ENCODE measurements around the gene LDB2. TPM values are rescaled to one million over a fixed set of nuclear protein-coding genes. Genes with fewer than 3 reads are reported as not detected.

LDB2 gene
- total and polyA plus RNA-seq, 2 of the 8 experiments (the other 6 are each of a cell fraction or from before 2014, with no cell fraction given), result 57.0 to 140 TPM

- TF ChIP-seq EZH2 (IDR thresholded peaks at IDR 0.05; ENCODE audit: low read depth, low read length, severe bottlenecking) (no peak), NRF1 (IDR thresholded peaks at IDR 0.05; ENCODE audit: low read depth, low read length) (no peak), BCL11A (IDR thresholded peaks at IDR 0.05; ENCODE audit: low read depth in 2 of 2, low read length in 2 of 2) (no peak), TBP (IDR thresholded peaks at IDR 0.05; ENCODE audit: low read depth, low read length) (no peak), JUN (IDR thresholded peaks at IDR 0.05; ENCODE audit: low read depth, low read length) (no peak), KDM5A (IDR thresholded peaks at IDR 0.05; ENCODE audit: low read length) (no peak)
These were observed 401.9 kb downstream of the LDB2 start (continued) for GRCh38 chr4:16496501-16496900.

Data from H1 (cell line).